B cell (primary cell): ENCODE data around the gene NFIB. TPM values are rescaled to one million over a fixed set of nuclear protein-coding genes. Genes with fewer than 3 reads are reported as not detected.

Source experiments
- ATAC-seq: fragments of 200-7000 bp; cut with Tn5 transposase; one replicate; pipeline ENCODE4 v1.10.0; 2021; ENCODE audit warnings: low read depth, mild to moderate bottlenecking, moderate number of reproducible peaks, moderate library complexity
- CTCF ChIA-PET: fragments of 350-600 bp; sonication (Branson Sonifier 250); formaldehyde crosslinking; loops from one replicate; lab custom pipeline; 2021; ENCODE audit warnings: antibody characterized with exemption, inconsistent platforms; lab: Charles Lee
- POLR2A ChIA-PET: fragments of 350-600 bp; sonication (Branson Sonifier 250); formaldehyde crosslinking; loops from one replicate; lab custom pipeline; 2021; ENCODE audit warnings: antibody characterized with exemption; lab: Charles Lee
- DNase-seq: peaks from one replicate; pipeline ENCODE4 v3.0.0; 2013
- H2AFZ ChIP-seq: 2 replicates; pipeline ENCODE4 v1.6.1; 2012; ENCODE audit warnings: mild to moderate bottlenecking, low read depth, low read length; ENCODE audit not compliant: insufficient read depth, poor library complexity, severe bottlenecking
- H3K27ac ChIP-seq, 2 donors: 1 replicate in 1 of 2; 2 replicates in 1 of 2; pipeline ENCODE4 v1.5.1; 2012 to 2013; ENCODE audit warnings: low read length in 2 of 2, mild to moderate bottlenecking in 2 of 2, moderate library complexity in 1 of 2
- H3K27me3 ChIP-seq, 4 experiments: fragments of 200-600 bp in 1 of 4; sonication (generic) in 1 of 4; replicated peaks in 1 of 4; 1 replicate in 2 of 4; 2 replicates in 2 of 4; pipeline versions ENCODE4 v1.6.1 to v1.7.0; 2013 to 2016; ENCODE audit warnings: low read length in 3 of 4, mild to moderate bottlenecking in 2 of 4, mixed read lengths in 1 of 4, moderate library complexity in 1 of 4; ENCODE audit not compliant: insufficient read depth in 4 of 4, control insufficient read depth in 3 of 4; ENCODE audit errors: control extremely low read depth in 1 of 4
- H3K36me3 ChIP-seq, 2 experiments: replicated peaks in 1 of 2; 1 replicate in 1 of 2; 2 replicates in 1 of 2; pipeline versions ENCODE4 v1.6.1 to v1.7.1; 2013; ENCODE audit warnings: low read length in 1 of 2; ENCODE audit not compliant: insufficient read depth in 2 of 2, control insufficient read depth in 1 of 2; ENCODE audit errors: control extremely low read depth in 1 of 2, extremely low read depth in 1 of 2
- H3K4me1 ChIP-seq, 2 donors: fragments of 200-600 bp in 1 of 2; sonication (generic) in 1 of 2; 1 replicate in 1 of 2; 2 replicates in 1 of 2; pipeline versions ENCODE4 v1.5.1 to v1.6.1; 2013 to 2017; ENCODE audit warnings: low read length in 2 of 2; ENCODE audit not compliant: control insufficient read depth in 2 of 2, insufficient read depth in 2 of 2
- H3K4me2 ChIP-seq: replicated peaks from 2 replicates; pipeline ENCODE3; 2012; ENCODE audit warnings: mild to moderate bottlenecking, low read depth, low read length; ENCODE audit not compliant: poor library complexity, severe bottlenecking
- H3K4me3 ChIP-seq, 5 experiments: fragments of 200-600 bp in 1 of 5; sonication (generic) in 1 of 5; 1 replicate in 3 of 5; 2 replicates in 2 of 5; pipeline versions ENCODE4 v1.5.1 to v1.7.0; 2011 to 2016; ENCODE audit warnings: low read length in 4 of 5, mild to moderate bottlenecking in 4 of 5, low read depth in 2 of 5, control low read depth in 1 of 5, moderate library complexity in 1 of 5; ENCODE audit not compliant: insufficient read depth in 1 of 5; ENCODE audit errors: control extremely low read depth in 1 of 5, extremely low read depth in 1 of 5
- H3K79me2 ChIP-seq: fragments of 200-600 bp; sonication (generic); one replicate; pipeline ENCODE4 v1.6.0; 2016; ENCODE audit warnings: low read length; ENCODE audit not compliant: control insufficient read depth, insufficient read depth
- H3K9ac ChIP-seq: fragments of 200-600 bp; sonication (generic); 2 replicates; pipeline ENCODE4 v1.6.1; 2017; ENCODE audit warnings: mild to moderate bottlenecking, low read length, moderate library complexity
- H3K9me3 ChIP-seq, 3 donors: one replicate each; pipeline versions ENCODE4 v1.6.1 to v1.7.1; 2013; ENCODE audit warnings: low read length in 2 of 3; ENCODE audit not compliant: control insufficient read depth in 2 of 3, insufficient read depth in 1 of 3; ENCODE audit errors: control extremely low read depth in 1 of 3
- H4K20me1 ChIP-seq: 2 replicates; pipeline ENCODE4 v1.6.0; 2012; ENCODE audit warnings: mild to moderate bottlenecking, low read length; ENCODE audit not compliant: insufficient read depth, control insufficient read depth, poor library complexity, severe bottlenecking
- H3K27ac Mint-ChIP-seq: one replicate; pipeline ENCODE4 v1.8.0; 2021; ENCODE audit warnings: mixed read lengths
- H3K27me3 Mint-ChIP-seq: one replicate; pipeline ENCODE4 v1.8.0; 2021; ENCODE audit warnings: mixed read lengths
- H3K4me1 Mint-ChIP-seq: one replicate; pipeline ENCODE4 v1.8.0; 2021; ENCODE audit warnings: mixed read lengths
- H3K4me3 Mint-ChIP-seq: one replicate; pipeline ENCODE4 v1.8.0; 2021; ENCODE audit warnings: mixed read lengths
- H3K9me3 Mint-ChIP-seq: one replicate; pipeline ENCODE4 v1.8.0; 2022; ENCODE audit warnings: mixed read lengths; ENCODE audit not compliant: insufficient read depth
- CTCF ChIP-seq: fragments of 200-600 bp; IDR thresholded peaks from one replicate; pipeline ENCODE4 v1.8.0; 2022; ENCODE audit warnings: antibody characterized with exemption, mild to moderate bottlenecking
- EZH2 ChIP-seq: IDR thresholded peaks from 2 replicates; pipeline ENCODE4 v1.6.1; 2012; ENCODE audit warnings: borderline replicate concordance, low read depth, mild to moderate bottlenecking, moderate library complexity, low read length; ENCODE audit not compliant: insufficient read depth, poor library complexity, severe bottlenecking
- WGBS: methylation state at CpG from one replicate; pipeline ENCODE4 v1.1.5; 2013; ENCODE audit warnings: missing lambda C conversion rate; ENCODE audit not compliant: insufficient coverage; 5-methylcytosine and 5-hydroxymethylcytosine counted together
- intact Hi-C: fragments of 100-400 bp; cut with micrococcal nuclease; formaldehyde crosslinking; loops from one replicate; pipeline ENCODE4 v1.10.0; 2022
- polyA plus RNA-seq: library from polyadenylated mRNA; depleted of rRNA; stranded (reverse); fragments of >200 nt; gene quantifications from 2 replicates; pipeline ENCODE4 v1.2.3, GENCODE V29; 2012
- total RNA-seq, 2 donors: library from RNA; stranded (reverse); fragments of 120-200 nt in 1 of 2; gene quantifications; 1 replicate in 1 of 2; 2 replicates in 1 of 2; pipeline versions ENCODE4 v1.2.3 to v1.2.4, GENCODE V29; 2013 to 2022

The NFIB gene
- total and polyA plus RNA-seq, 2 donors (not counting 1 experiment from before 2014, with no cell fraction given): not detected

GRCh38 chr9:14190240-14190639, 123.7 kb downstream of the NFIB start:
- no peak for ATAC-seq
- Histone ChIP-seq H3K27ac (no peak overlapping the region), H3K9ac (no peak overlapping the region), H3K4me1 (no peaks in the 10 kb centered on the region), H3K79me2 (no peaks in the 10 kb centered on the region), H4K20me1 (no peaks in the 10 kb centered on the region), H3K4me3 (no peak overlapping the region), H3K27me3 (no peaks in the 10 kb centered on the region), H2AFZ (no peak overlapping the region), H3K36me3 (no peaks in the 10 kb centered on the region), H3K4me2 (no peak overlapping the region), H3K9me3 (no peaks in the 10 kb centered on the region)
- ChIA-PET POLR2A (no interaction called here), CTCF (no interaction called here)
- no peak for TF ChIP-seq EZH2
- no peak for TF ChIP-seq CTCF
- Mint-ChIP-seq H3K27me3 (no peaks in the 10 kb centered on the region), H3K4me1 (no peaks in the 10 kb centered on the region), H3K9me3 (no peaks in the 10 kb centered on the region), H3K4me3 (no peak overlapping the region), H3K27ac (no peak overlapping the region)
- DNase-seq: no peak
- no CpG with 5 or more reads among the region's 1 CpG for WGBS
- intact Hi-C loops: no loop called here

- intact Hi-C loops: no loop called here
- H3K9me3 Mint-ChIP-seq: no peaks in the 10 kb centered on the region
Measured at GRCh38 chr9:14189578-14189977, 124.4 kb downstream of the NFIB start.

More at GRCh38 chr9:14189578-14189977, 124.4 kb downstream of the NFIB start:
- Histone ChIP-seq H3K9me3 (no peaks in the 10 kb centered on the region), H2AFZ (no peak overlapping the region), H3K79me2 (no peaks in the 10 kb centered on the region), H3K27ac (no peak overlapping the region), H3K4me2 (no peak overlapping the region), H3K4me3 (no peak overlapping the region), H4K20me1 (no peaks in the 10 kb centered on the region), H3K36me3 (no peaks in the 10 kb centered on the region), H3K4me1 (no peaks in the 10 kb centered on the region), H3K27me3 (no peaks in the 10 kb centered on the region), H3K9ac (no peak overlapping the region)
- no peak overlapping the region for H3K4me3 Mint-ChIP-seq
- H3K27ac Mint-ChIP-seq: no peak overlapping the region
- no peaks in the 10 kb centered on the region for H3K4me1 Mint-ChIP-seq
- ChIA-PET CTCF (no interaction called here), POLR2A (no interaction called here)
- DNase-seq (no peak), ATAC-seq (no peak)
- no peak for TF ChIP-seq CTCF
- TF ChIP-seq EZH2: no peak
- H3K27me3 Mint-ChIP-seq: no peaks in the 10 kb centered on the region
- 80% methylated on average over 1 of the region's 1 CpG for WGBS
